Medulla oblongata (tissue), 1 donor: ENCODE data around the gene ZDHHC13.

ENCODE experiments used
- DNase-seq: peaks from one replicate; pipeline ENCODE4 v3.0.0-alpha.2; 2015; ENCODE audit errors: extremely low spot score

ZDHHC13 gene

GRCh38 chr11:19208181-19208580, 91.2 kb downstream of the ZDHHC13 start:
- no peak for DNase-seq

DNA sequence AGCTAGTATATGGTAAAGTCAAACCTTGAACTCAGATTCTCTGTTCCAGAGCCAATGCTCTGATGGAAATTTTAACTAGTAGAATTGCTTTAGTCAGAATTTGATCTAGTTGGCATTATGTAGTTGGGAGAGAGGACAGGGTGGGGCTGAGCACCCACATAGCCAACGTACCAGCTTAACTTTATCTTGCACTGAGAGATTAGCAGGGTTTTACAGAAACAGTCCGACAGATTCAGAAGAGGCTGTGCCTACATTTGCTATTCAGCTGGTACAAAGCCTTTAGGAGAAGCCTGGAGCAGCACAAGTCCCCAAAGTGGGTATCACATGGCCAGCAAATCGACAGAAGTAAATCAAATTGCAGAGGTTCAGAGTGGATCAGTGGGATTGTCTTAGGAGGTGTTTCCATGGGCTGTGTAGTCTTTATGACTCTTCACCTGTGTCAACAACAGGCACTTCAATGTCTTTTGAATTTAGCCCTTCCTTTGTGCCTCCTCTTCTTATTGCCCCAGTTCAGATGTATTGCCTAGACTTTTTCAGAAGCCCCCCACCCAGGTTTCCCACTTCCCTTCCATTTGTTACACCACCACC, 92.1 kb downstream of the ZDHHC13 start:
- no peak for DNase-seq

DNA sequence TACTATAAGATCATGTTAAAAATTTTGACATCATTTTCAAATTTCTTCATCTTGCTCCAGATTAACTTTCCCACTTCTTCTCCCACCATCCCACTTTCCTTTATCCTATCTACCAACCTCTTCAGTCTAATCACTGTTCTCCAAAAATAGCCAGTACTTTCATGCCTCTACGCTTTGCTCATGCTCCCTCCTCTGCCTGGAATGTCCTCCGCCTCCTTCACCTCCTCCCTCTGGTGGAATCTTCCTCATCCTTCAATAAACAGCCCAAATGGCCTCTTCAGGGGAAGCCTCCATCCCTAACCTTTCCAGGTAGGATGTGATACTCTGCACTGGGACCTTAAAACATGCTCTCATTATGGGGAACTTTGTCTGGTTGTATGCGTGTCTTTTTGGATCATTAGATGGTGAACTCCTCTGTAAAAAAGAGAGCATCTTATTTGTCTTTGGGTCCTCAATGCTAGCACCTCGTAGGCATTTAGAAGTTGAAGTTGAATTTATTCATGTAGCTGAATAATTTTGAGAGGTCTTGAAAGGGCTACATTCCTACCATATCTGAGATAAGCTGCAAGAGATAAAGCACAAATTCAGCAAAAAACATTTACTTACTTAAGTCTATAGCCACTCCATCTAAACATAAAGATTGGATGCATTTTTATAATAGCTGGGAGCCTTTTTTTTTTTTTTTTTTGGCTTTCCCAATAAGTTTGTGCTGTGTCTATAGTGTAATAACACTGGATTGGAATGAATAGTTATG, 92.8 kb downstream of the ZDHHC13 start:
- DNase-seq, result no peak

- DNase-seq, result no peak
Measured at GRCh38 chr11:19216021-19216420, 99.1 kb downstream of the ZDHHC13 start.

- no peak for DNase-seq
Measured at GRCh38 chr11:19216709-19217374, 99.9 kb downstream of the ZDHHC13 start.

- DNase-seq, result peak; percentile 66
Measured at GRCh38 chr11:19218216-19218615, 101.2 kb downstream of the ZDHHC13 start.

DNA sequence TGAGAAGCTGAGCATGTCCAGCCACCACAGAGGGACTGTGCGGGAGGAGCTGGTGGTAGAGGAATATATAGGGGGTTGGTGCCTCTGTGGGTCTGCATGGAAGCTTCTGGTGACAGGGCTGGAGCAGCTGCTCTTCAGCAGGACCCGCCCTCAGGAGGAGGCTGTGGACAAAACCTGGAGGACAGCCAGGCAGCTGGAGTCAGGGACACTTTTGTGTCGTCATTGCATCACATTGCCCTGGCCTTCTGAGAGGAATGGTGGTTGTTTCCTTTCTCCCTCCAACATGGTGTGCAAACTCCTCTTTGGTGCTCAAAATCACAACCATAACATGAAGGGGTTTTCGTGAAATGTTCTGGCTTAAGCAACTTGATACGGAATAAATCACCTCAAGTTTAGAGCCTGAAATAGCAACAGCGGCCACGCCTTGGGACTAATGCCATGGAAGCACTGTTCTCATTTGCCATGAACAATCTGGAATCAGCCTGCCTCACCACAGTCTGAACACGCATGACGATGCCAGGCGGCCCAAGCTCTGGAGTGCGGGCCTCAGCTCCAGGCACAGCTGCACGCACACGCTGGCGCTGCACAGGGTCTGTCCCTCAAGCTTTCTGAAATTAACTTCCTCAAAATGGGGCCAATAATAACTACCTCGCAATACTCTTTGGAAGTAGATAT, 102.0 kb downstream of the ZDHHC13 start:
- DNase-seq, result peak; percentile 49

DNA sequence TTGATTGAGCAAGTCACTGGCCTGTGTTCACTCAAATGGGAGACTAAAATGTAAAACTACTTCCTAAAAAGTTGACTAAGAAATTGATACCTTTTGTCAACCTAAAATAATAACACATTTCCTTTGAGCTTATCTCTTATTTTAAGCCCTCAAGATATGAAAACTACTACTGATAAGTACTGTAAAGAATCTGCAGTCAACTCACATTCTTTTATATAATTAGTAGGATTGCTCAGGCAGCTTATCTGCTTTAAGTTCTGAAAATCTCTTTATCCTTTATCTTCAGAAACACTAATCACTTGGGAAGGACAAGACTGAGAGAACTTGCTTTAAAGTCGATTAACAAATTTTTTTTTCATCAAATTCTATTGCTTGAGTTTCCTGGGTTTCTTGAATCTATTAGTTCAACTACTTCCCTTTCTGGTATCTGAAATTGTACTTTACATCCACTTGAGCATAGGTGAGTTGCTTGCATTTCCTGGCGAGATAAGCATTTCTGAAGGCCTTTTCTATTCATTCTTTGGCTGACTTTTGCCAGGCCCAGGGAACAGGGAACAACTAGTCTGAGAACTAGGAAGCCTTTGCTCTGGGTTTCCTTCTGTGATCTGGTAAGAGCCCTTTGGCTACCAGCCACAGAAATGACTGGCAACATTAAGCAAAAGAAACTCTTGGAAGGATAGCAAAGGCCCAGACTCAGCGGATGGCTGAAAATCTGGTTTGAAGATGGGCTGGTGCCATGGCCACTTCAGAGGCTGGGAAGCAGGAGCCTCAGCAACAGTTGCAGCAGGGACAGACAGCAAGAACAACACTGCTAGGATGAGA, 104.1 kb downstream of the ZDHHC13 start:
- peak; percentile 36 for DNase-seq

- no peak for DNase-seq
Measured at GRCh38 chr11:19225123-19225522, 108.2 kb downstream of the ZDHHC13 start.

DNA sequence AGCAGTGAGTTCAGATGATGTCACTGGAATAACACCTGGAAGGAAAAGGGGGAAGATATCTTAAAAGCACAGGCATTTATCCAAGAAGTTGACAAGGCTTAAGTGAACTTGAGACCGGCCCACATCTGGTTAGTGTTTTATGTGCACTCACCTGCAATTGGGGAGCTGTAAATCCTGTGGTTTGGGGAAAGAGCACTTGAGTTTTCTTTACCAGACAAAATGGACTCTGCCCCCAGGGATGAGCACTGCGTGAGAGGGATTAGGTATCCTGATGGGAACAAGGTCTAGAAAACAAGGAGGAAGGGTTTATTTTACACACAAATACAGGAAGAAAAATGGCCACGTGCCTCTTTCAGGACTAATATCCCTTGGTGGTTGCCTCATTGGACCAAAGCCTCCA, 108.6 kb downstream of the ZDHHC13 start:
- DNase-seq, result no peak
